Tibial nerve (tissue), 4 donors: ENCODE results near the gene RBBP5. TPM values are rescaled to one million over a fixed set of nuclear protein-coding genes. Genes with fewer than 3 reads are reported as not detected.

Experiments used
- DNase-seq, 2 donors: peaks; one replicate each; pipeline ENCODE4 v3.0.0-alpha.2; 2019; ENCODE audit warnings: low spot score in 2 of 2
- H3K27ac ChIP-seq, 4 donors: fragments of 200-600 bp; sonication (generic) in 3 of 4; one replicate each; pipeline ENCODE4 v1.5.1; 2017 to 2019; ENCODE audit warnings: mild to moderate bottlenecking in 1 of 4
- H3K27me3 ChIP-seq, 2 donors: fragments of 200-600 bp; sonication (generic) in 1 of 2; one replicate each; pipeline versions ENCODE4 v1.5.1 to v1.6.0; 2017 to 2019
- H3K36me3 ChIP-seq, 3 donors: fragments of 200-600 bp; sonication (generic); one replicate each; pipeline ENCODE4 v1.5.1; 2018 to 2019
- H3K4me1 ChIP-seq, 4 donors: fragments of 200-600 bp; sonication (generic) in 3 of 4; one replicate each; pipeline ENCODE4 v1.5.1; 2017 to 2019
- H3K4me3 ChIP-seq, 4 donors: fragments of 200-600 bp; sonication (generic) in 3 of 4; one replicate each; pipeline ENCODE4 v1.5.1; 2017 to 2019; ENCODE audit warnings: mild to moderate bottlenecking in 1 of 4, moderate library complexity in 1 of 4
- H3K9me3 ChIP-seq, 4 donors: fragments of 200-600 bp; sonication (generic) in 3 of 4; one replicate each; pipeline ENCODE4 v1.5.1; 2017 to 2019
- EP300 ChIP-seq, 2 donors: sonication (generic); formaldehyde crosslinking; IDR thresholded peaks; one replicate each; pipeline ENCODE4 v1.6.1; 2017; ENCODE audit warnings: antibody characterized with exemption in 2 of 2, mild to moderate bottlenecking in 1 of 2
- POLR2A ChIP-seq, 2 donors: fragments of 450-650 bp; IDR thresholded peaks; one replicate each; pipeline ENCODE4 v1.6.1; 2017; ENCODE audit warnings: antibody characterized with exemption in 2 of 2, mild to moderate bottlenecking in 2 of 2, moderate library complexity in 2 of 2
- WGBS, 2 donors: methylation state at CpG; one replicate each; pipeline ENCODE4 v1.1.5; 2018; 5-methylcytosine and 5-hydroxymethylcytosine counted together
- total RNA-seq, 4 donors: library from RNA; depleted of rRNA; stranded (reverse); fragments of >200 nt; gene quantifications; one replicate each; pipeline ENCODE4 v1.1.0, GENCODE V29; 2016
- TF ChIP-seq, protein P1 (sequence below), 5 experiments: fragments of 200-600 bp in 3 of 5; fragments of 450-650 bp in 2 of 5; sonication (generic) in 3 of 5; IDR thresholded peaks; one replicate each; pipeline ENCODE4 v1.5.1; 2016 to 2019; ENCODE audit warnings: antibody characterized with exemption in 5 of 5, mild to moderate bottlenecking in 3 of 5, moderate library complexity in 2 of 5

Gene RBBP5
- total RNA-seq, 4 donors from 2014 or later = 12.5 to 18.4 (median 14.4) TPM

DNA sequence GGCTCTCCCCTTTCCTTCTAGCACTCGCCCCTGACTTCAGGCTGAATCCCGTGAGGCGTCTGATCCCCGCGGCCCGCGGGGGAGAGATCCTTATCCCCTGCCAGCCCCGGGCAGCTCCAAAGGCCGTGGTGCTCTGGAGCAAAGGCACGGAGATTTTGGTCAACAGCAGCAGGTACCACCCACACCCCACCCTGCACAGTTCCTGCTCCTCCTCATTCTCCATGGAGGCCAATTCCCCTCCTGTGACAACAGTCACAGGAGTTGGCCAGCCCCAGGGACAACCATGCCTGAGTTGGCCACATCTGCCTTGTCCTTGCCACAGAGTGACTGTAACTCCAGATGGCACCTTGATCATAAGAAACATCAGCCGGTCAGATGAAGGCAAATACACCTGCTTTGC, 57.5 kb downstream of the RBBP5 start:
- peaks cover 0 to 3% (median 0%) of the 10 kb centered on the region in 3 donors for H3K36me3 ChIP-seq
- H3K27ac ChIP-seq = no peak overlapping the region
- 84 to 93% methylated on average over 11 of the region's 11 CpGs for WGBS, 2 donors
- TF ChIP-seq, protein P1, sequence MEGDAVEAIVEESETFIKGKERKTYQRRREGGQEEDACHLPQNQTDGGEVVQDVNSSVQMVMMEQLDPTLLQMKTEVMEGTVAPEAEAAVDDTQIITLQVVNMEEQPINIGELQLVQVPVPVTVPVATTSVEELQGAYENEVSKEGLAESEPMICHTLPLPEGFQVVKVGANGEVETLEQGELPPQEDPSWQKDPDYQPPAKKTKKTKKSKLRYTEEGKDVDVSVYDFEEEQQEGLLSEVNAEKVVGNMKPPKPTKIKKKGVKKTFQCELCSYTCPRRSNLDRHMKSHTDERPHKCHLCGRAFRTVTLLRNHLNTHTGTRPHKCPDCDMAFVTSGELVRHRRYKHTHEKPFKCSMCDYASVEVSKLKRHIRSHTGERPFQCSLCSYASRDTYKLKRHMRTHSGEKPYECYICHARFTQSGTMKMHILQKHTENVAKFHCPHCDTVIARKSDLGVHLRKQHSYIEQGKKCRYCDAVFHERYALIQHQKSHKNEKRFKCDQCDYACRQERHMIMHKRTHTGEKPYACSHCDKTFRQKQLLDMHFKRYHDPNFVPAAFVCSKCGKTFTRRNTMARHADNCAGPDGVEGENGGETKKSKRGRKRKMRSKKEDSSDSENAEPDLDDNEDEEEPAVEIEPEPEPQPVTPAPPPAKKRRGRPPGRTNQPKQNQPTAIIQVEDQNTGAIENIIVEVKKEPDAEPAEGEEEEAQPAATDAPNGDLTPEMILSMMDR (IDR thresholded peaks at IDR 0.05) = no peak
- TF ChIP-seq POLR2A (IDR thresholded peaks at IDR 0.05) = no peak
- no peak for TF ChIP-seq EP300 (IDR thresholded peaks at IDR 0.05)
- H3K27me3 ChIP-seq = no peaks in the 10 kb centered on the region
- no peaks in the 10 kb centered on the region for H3K9me3 ChIP-seq
- peaks cover 0 to 19% (median 6%) of the 10 kb centered on the region in 4 donors for H3K4me1 ChIP-seq
- H3K4me3 ChIP-seq = no peak overlapping the region
- no peak for DNase-seq

DNA sequence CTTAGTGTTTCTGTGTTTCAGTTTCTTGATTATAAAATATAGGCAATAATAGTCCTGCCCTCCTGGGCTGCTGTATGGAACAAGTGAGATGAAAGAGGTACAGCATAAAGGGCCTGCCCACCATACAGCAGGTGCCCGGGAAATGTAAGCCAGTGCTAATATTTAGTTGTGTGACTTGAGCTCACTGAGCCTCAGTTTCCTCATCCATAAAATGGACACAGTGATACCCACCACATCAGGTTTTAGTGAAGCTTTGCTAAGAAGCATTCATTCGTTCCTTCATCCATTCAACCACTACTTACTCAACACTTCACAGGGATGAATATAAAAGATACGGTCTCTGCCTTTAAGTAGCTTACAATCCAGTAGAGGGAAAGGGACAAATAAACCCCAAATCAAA, 58.9 kb downstream of the RBBP5 start:
- Histone ChIP-seq H3K36me3 (peaks cover 0 to 12% (median 0%) of the 10 kb centered on the region in 3 donors), H3K4me1 (peaks cover 0 to 11% (median 6%) of the 10 kb centered on the region in 4 donors), H3K27ac (no peak overlapping the region), H3K9me3 (no peaks in the 10 kb centered on the region), H3K4me3 (no peak overlapping the region), H3K27me3 (no peaks in the 10 kb centered on the region)
- 80 to 90% methylated on average over 3 of the region's 3 CpGs for WGBS, 2 donors
- TF ChIP-seq POLR2A (IDR thresholded peaks at IDR 0.05) = no peak
- TF ChIP-seq EP300 (IDR thresholded peaks at IDR 0.05) = no peak
- TF ChIP-seq, protein P1 (IDR thresholded peaks at IDR 0.05) = no peak
- DNase-seq = no peak

DNA sequence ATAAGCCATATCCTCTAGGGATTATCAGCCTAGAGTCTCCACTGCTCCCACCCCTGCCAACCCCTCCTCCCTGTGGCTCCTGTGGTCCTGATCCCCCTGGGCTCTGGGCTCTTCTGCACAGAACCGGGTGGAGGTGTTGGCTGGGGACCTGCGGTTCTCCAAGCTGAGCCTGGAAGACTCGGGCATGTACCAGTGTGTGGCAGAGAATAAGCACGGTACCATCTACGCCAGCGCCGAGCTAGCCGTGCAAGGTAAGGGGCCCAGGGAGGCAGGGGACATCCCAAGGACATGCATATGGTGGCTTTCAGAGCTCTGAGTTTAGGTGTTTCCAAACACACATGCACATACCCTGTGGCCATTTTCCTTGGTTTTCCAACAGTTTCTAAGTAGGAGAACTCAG, 59.5 kb downstream of the RBBP5 start:
- no peaks in the 10 kb centered on the region for H3K9me3 ChIP-seq
- 96 to 97% methylated on average over 7 to 8 of the region's 8 CpGs for WGBS, 2 donors
- H3K36me3 ChIP-seq = peaks cover 0 to 12% (median 0%) of the 10 kb centered on the region in 3 donors
- peaks cover 0 to 11% (median 6%) of the 10 kb centered on the region in 4 donors for H3K4me1 ChIP-seq
- H3K27me3 ChIP-seq = no peaks in the 10 kb centered on the region
- TF ChIP-seq POLR2A (IDR thresholded peaks at IDR 0.05) (no peak), EP300 (IDR thresholded peaks at IDR 0.05) (no peak)
- TF ChIP-seq, protein P1 (IDR thresholded peaks at IDR 0.05) = no peak
- peak overlapping the region in 2 of 4 donors; percentile 21 to 42 for H3K27ac ChIP-seq
- DNase-seq = no peak
- H3K4me3 ChIP-seq = no peak overlapping the region

DNA sequence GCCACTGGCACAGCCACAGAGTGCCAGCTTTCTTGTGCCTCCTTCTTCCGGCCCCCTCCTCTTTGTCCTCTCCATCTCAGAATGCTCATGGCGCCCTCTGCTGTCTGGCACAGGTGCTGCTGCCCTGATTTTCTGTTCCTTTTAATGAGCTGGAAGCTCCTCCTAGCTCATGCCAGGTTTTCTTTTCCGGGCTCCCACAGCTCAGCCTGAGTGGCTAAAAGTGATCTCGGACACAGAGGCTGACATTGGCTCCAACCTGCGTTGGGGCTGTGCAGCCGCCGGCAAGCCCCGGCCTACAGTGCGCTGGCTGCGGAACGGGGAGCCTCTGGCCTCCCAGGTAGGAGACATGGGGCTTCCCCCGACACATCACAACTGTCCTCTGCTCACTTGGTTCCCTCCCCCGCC, 60.1 kb downstream of the RBBP5 start:
- peak; percentile 69 to 87 for DNase-seq
- Histone ChIP-seq H3K4me1 (peaks cover 0 to 11% (median 6%) of the 10 kb centered on the region in 4 donors), H3K27ac (peak overlapping the region in 2 of 4 donors; percentile 21 to 64), H3K4me3 (no peak overlapping the region), H3K27me3 (no peaks in the 10 kb centered on the region), H3K36me3 (peaks cover 0 to 12% (median 0%) of the 10 kb centered on the region in 3 donors), H3K9me3 (no peaks in the 10 kb centered on the region)
- no peak for TF ChIP-seq EP300 (IDR thresholded peaks at IDR 0.05)
- TF ChIP-seq, protein P1 (IDR thresholded peaks at IDR 0.05) = peak; percentile 80 to 96 (median 87)
- WGBS, 2 donors = 35 to 42% methylated on average over 12 to 13 of the region's 13 CpGs

DNA sequence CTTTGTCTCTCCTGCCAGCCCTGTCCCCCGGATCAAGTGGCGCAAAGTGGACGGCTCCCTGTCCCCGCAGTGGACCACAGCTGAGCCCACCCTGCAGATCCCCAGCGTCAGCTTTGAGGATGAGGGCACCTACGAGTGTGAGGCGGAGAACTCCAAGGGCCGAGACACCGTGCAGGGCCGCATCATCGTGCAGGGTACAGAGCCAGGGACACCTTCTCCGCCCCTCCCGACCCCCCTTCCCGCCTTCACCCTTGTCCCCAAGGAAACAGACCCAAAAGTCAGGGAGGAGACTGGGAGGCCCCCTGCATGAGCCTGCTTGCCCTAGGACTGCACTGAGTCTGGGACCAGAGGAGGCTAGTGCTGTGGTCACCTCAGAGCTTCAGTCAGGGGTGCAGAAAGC, 60.6 kb downstream of the RBBP5 start:
- H3K36me3 ChIP-seq = peaks cover 0 to 12% (median 0%) of the 10 kb centered on the region in 3 donors
- H3K9me3 ChIP-seq = no peaks in the 10 kb centered on the region
- TF ChIP-seq POLR2A (IDR thresholded peaks at IDR 0.05) = no peak
- TF ChIP-seq EP300 (IDR thresholded peaks at IDR 0.05) = no peak
- TF ChIP-seq, protein P1 (IDR thresholded peaks at IDR 0.05) = no peak
- H3K4me3 ChIP-seq = no peak overlapping the region
- H3K4me1 ChIP-seq = peaks cover 0 to 11% (median 6%) of the 10 kb centered on the region in 4 donors
- no peak for DNase-seq
- 70% methylated on average over 8 to 13 of the region's 14 CpGs for WGBS, 2 donors
- peak overlapping the region in 2 of 4 donors; percentile 21 to 64 for H3K27ac ChIP-seq
- H3K27me3 ChIP-seq = no peaks in the 10 kb centered on the region
